ENCODE measurements around the gene LRRC23.

DNA sequence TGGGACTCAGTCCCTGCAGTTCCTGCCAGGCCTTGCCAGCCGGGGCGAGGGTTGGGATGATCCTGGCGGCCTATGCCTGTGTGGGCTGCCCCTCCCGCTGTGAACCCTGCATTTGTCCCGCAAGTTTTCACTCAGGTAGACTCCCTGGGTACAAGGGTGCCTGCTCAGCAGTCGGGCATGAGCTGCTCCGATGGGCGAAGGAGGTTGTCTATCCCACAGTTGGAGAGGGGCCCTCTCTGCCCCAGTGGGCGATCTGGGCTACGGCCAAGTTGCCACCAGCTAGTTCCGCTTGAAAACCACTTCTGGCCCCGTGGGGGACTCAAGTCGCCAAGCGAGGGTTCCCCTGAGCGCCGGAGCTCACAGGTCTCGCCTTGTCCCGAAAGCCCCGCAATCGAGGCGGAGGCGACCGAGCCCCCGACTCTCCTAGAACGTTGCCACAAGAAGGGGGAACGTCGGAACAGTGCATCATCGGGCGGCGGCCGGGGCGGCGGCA lies 37.7 kb upstream of the LRRC23 start:
- TF ChIP-seq, protein P1, sequence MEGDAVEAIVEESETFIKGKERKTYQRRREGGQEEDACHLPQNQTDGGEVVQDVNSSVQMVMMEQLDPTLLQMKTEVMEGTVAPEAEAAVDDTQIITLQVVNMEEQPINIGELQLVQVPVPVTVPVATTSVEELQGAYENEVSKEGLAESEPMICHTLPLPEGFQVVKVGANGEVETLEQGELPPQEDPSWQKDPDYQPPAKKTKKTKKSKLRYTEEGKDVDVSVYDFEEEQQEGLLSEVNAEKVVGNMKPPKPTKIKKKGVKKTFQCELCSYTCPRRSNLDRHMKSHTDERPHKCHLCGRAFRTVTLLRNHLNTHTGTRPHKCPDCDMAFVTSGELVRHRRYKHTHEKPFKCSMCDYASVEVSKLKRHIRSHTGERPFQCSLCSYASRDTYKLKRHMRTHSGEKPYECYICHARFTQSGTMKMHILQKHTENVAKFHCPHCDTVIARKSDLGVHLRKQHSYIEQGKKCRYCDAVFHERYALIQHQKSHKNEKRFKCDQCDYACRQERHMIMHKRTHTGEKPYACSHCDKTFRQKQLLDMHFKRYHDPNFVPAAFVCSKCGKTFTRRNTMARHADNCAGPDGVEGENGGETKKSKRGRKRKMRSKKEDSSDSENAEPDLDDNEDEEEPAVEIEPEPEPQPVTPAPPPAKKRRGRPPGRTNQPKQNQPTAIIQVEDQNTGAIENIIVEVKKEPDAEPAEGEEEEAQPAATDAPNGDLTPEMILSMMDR (IDR thresholded peaks at IDR 0.05) = peak in 1 of 6 experiments; percentile 15
- no peak for TF ChIP-seq POLR2A (IDR thresholded peaks at IDR 0.05)

Data from thyroid gland (tissue), 4 donors.